LNCaP clone FGC (cell line): Measurements from ENCODE around the gene FOXI1.

Experiments used
- DNase-seq: peaks from one replicate; pipeline ENCODE4 v3.0.0-alpha.2; 2011; ENCODE audit warnings: low read depth
- H3K4me3 ChIP-seq: 2 replicates; pipeline ENCODE4 v1.5.1; 2011; ENCODE audit warnings: mild to moderate bottlenecking, low read depth, low read length, control low read depth
- CTCF ChIP-seq: IDR thresholded peaks from 2 replicates; pipeline ENCODE4 v1.5.1; 2012; ENCODE audit warnings: mild to moderate bottlenecking; ENCODE audit not compliant: control insufficient read depth, insufficient read depth; ENCODE audit errors: extremely low read depth

Gene FOXI1

GRCh38 chr5:170159101-170159698 is 53.5 kb downstream of the FOXI1 start:
- no peak overlapping the region for H3K4me3 ChIP-seq
- DNase-seq, result no peak
- no peak for TF ChIP-seq CTCF
